ENCODE results near the gene CHDH.

Gene CHDH

GRCh38 chr3:53766706-53767105, 79.5 kb downstream of the CHDH start:
- no peak overlapping the region for H2AFZ ChIP-seq (ENCODE audit: low read length)
- no peak overlapping the region for H3K27ac ChIP-seq (ENCODE audit: low read depth, low read length, poor library complexity, severe bottlenecking)
- no peaks in the 10 kb centered on the region for H3K36me3 ChIP-seq (ENCODE audit: insufficient read depth, low read length)
- no peaks in the 10 kb centered on the region for H3K79me2 ChIP-seq (ENCODE audit: insufficient read depth, low read length)
- no peak overlapping the region for H3K4me2 ChIP-seq (ENCODE audit: low read length)
- no peaks in the 10 kb centered on the region for H3K9me3 ChIP-seq (ENCODE audit: low read length)
- H3K27me3 ChIP-seq (ENCODE audit: insufficient read depth, low read length) = no peaks in the 10 kb centered on the region; the same call in 1 of the 2 replicates
- no peaks in the 10 kb centered on the region for H4K20me1 ChIP-seq (ENCODE audit: insufficient read depth, low read length)
- no peak for TF ChIP-seq EZH2 (IDR thresholded peaks at IDR 0.05; ENCODE audit: borderline replicate concordance, low read length)
- TF ChIP-seq, protein P1, sequence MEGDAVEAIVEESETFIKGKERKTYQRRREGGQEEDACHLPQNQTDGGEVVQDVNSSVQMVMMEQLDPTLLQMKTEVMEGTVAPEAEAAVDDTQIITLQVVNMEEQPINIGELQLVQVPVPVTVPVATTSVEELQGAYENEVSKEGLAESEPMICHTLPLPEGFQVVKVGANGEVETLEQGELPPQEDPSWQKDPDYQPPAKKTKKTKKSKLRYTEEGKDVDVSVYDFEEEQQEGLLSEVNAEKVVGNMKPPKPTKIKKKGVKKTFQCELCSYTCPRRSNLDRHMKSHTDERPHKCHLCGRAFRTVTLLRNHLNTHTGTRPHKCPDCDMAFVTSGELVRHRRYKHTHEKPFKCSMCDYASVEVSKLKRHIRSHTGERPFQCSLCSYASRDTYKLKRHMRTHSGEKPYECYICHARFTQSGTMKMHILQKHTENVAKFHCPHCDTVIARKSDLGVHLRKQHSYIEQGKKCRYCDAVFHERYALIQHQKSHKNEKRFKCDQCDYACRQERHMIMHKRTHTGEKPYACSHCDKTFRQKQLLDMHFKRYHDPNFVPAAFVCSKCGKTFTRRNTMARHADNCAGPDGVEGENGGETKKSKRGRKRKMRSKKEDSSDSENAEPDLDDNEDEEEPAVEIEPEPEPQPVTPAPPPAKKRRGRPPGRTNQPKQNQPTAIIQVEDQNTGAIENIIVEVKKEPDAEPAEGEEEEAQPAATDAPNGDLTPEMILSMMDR (IDR thresholded peaks at IDR 0.05; ENCODE audit: low read length) = no peak
- no peak overlapping the region for H3K9ac ChIP-seq (ENCODE audit: low read length)
- no peaks in the 10 kb centered on the region for H3K9me2 ChIP-seq (ENCODE audit: low read depth, low read length)
- H3F3A ChIP-seq (ENCODE audit: insufficient read depth, low read length) = no peaks in the 10 kb centered on the region
- H3K4me3 ChIP-seq (ENCODE audit: low read depth, low read length, poor library complexity, severe bottlenecking) = no peak overlapping the region
- H3K4me1 ChIP-seq (ENCODE audit: insufficient read depth, low read length, severe bottlenecking) = no peaks in the 10 kb centered on the region

DNA sequence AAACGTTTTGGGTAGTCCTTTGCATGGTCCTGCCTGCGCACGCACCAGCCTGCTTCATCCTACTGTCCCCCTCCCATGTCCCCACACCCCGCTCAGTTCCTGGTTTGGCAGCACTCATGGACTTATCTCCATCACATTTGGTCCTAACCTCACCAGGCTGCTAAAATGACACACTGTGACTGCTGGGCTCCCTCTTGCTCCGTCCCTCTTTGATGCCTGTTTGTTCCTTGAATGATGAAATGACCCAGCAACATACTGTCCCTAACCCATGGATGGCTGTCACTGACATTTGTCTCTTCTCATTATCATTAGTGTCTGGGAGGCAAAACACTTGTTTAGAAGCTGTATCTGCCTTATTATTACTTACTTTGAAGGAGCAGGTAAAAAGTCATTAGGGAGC, 80.5 kb downstream of the CHDH start:
- H4K20me1 ChIP-seq (ENCODE audit: insufficient read depth, low read length) = no peaks in the 10 kb centered on the region
- H3K9me3 ChIP-seq (ENCODE audit: low read length) = no peaks in the 10 kb centered on the region
- no peak overlapping the region for H3K4me3 ChIP-seq (ENCODE audit: low read depth, low read length, poor library complexity, severe bottlenecking)
- no peaks in the 10 kb centered on the region; the same call in 1 of the 2 replicates for H3K27me3 ChIP-seq (ENCODE audit: insufficient read depth, low read length)
- no peak overlapping the region for H2AFZ ChIP-seq (ENCODE audit: low read length)
- H3K79me2 ChIP-seq (ENCODE audit: insufficient read depth, low read length) = no peaks in the 10 kb centered on the region
- no peaks in the 10 kb centered on the region for H3K9me2 ChIP-seq (ENCODE audit: low read depth, low read length)
- H3K27ac ChIP-seq (ENCODE audit: low read depth, low read length, poor library complexity, severe bottlenecking) = no peak overlapping the region
- no peaks in the 10 kb centered on the region for H3K4me1 ChIP-seq (ENCODE audit: insufficient read depth, low read length, severe bottlenecking)
- H3F3A ChIP-seq (ENCODE audit: insufficient read depth, low read length) = no peaks in the 10 kb centered on the region
- H3K4me2 ChIP-seq (ENCODE audit: low read length) = no peak overlapping the region
- no peaks in the 10 kb centered on the region for H3K36me3 ChIP-seq (ENCODE audit: insufficient read depth, low read length)
- no peak overlapping the region for H3K9ac ChIP-seq (ENCODE audit: low read length)
- no peak for TF ChIP-seq EZH2 (IDR thresholded peaks at IDR 0.05; ENCODE audit: borderline replicate concordance, low read length)
- TF ChIP-seq, protein P1 (IDR thresholded peaks at IDR 0.05; ENCODE audit: low read length) = no peak

GRCh38 chr3:53764026-53764775, 82.0 kb downstream of the CHDH start:
- Histone ChIP-seq H3K9ac (ENCODE audit: low read length) (no peak overlapping the region), H3K4me3 (ENCODE audit: low read depth, low read length, poor library complexity, severe bottlenecking) (no peak overlapping the region), H2AFZ (ENCODE audit: low read length) (no peak overlapping the region), H3K27ac (ENCODE audit: low read depth, low read length, poor library complexity, severe bottlenecking) (no peak overlapping the region), H3F3A (ENCODE audit: insufficient read depth, low read length) (no peaks in the 10 kb centered on the region), H4K20me1 (ENCODE audit: insufficient read depth, low read length) (no peaks in the 10 kb centered on the region), H3K9me3 (ENCODE audit: low read length) (no peaks in the 10 kb centered on the region), H3K4me2 (ENCODE audit: low read length) (no peak overlapping the region), H3K9me2 (ENCODE audit: low read depth, low read length) (no peaks in the 10 kb centered on the region), H3K4me1 (ENCODE audit: insufficient read depth, low read length, severe bottlenecking) (no peaks in the 10 kb centered on the region), H3K27me3 (ENCODE audit: insufficient read depth, low read length) (no peaks in the 10 kb centered on the region; the same call in 1 of the 2 replicates), H3K79me2 (ENCODE audit: insufficient read depth, low read length) (no peaks in the 10 kb centered on the region), H3K36me3 (ENCODE audit: insufficient read depth, low read length) (no peaks in the 10 kb centered on the region)
- TF ChIP-seq, protein P1 (IDR thresholded peaks at IDR 0.05; ENCODE audit: low read length) = no peak
- TF ChIP-seq EZH2 (IDR thresholded peaks at IDR 0.05; ENCODE audit: borderline replicate concordance, low read length) = no peak
